D721Med (cell line): Measurements from ENCODE around the gene ETV3.

Experiments used
- DNase-seq: peaks from one replicate; pipeline ENCODE4 v3.0.0; 2011; ENCODE audit warnings: low spot score; ENCODE audit not compliant: insufficient read length
- FAIRE-seq: peaks from 2 replicates; lab custom pipeline; 2011; peaks lifted over from hg19 to GRCh38; lab: Jason Lieb, UNC
- TF ChIP-seq, protein P1 (sequence below): IDR thresholded peaks from 2 replicates; pipeline ENCODE4 v1.5.1; 2012; ENCODE audit warnings: mild to moderate bottlenecking, control low read depth; ENCODE audit not compliant: insufficient read depth; ENCODE audit errors: missing control alignments

ETV3 gene

DNA sequence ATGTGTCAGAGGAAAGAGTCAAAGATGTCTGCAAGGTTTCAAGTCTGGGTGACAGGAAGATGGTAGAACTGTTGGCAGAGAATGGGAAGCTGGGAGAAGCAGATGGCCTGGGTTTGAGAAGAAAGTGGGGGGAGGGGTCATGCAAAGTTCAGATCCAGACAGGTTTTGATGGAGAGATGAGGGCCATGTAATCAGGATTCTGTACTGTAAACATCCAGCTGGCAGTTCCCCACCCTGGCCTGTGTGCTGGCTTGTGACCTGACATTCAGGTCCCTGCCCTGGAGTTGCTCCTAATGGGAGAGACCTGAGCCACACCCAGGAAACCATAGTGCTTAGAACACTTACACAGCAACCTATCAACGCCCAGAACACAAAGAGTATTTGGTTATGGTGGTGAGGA is 15.6 kb upstream of the ETV3 start:
- FAIRE-seq (no peak), DNase-seq (no peak)
- TF ChIP-seq, protein P1, sequence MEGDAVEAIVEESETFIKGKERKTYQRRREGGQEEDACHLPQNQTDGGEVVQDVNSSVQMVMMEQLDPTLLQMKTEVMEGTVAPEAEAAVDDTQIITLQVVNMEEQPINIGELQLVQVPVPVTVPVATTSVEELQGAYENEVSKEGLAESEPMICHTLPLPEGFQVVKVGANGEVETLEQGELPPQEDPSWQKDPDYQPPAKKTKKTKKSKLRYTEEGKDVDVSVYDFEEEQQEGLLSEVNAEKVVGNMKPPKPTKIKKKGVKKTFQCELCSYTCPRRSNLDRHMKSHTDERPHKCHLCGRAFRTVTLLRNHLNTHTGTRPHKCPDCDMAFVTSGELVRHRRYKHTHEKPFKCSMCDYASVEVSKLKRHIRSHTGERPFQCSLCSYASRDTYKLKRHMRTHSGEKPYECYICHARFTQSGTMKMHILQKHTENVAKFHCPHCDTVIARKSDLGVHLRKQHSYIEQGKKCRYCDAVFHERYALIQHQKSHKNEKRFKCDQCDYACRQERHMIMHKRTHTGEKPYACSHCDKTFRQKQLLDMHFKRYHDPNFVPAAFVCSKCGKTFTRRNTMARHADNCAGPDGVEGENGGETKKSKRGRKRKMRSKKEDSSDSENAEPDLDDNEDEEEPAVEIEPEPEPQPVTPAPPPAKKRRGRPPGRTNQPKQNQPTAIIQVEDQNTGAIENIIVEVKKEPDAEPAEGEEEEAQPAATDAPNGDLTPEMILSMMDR = no peak

DNA sequence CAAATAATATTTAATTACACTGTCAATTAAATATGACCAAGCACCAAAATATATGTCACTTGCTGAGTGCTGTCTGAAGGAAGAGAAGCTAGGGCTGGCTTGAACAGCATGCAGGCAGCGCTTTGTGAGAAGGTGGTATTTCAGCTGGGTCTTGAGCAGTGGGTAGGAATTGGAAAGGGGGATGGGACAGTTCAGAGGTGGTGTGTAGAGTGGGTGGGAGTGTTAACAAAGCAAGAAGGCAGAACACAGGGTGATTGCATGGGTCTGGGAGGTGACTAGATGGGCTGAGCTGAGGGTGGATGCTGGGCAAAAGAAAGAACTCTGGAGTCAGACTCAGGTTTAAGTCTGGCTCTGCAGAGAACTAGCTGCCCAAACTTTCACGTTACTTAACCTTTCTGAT is 14.3 kb upstream of the ETV3 start:
- no peak for DNase-seq
- TF ChIP-seq, protein P1 = no peak
- FAIRE-seq = no peak

DNA sequence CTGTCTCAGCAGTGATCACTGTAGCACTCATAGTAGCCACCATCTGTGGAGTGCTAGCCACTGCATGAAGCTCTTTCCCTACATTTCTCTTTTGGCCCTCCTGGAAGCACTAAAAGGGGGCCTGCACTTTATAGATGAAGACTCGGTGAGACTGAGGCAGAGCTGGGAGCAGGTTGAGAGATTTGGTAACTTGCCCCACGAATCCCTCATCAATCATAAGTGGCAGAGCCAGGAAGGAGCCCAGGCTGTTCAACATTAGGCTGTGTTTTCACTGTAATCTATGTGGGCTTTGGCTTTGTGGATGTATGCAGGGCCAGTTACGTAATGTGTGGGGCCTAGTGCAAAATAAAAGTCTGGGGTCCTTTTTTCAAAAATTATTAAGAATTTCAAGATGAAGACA is 13.3 kb upstream of the ETV3 start:
- no peak for DNase-seq
- FAIRE-seq = no peak
- TF ChIP-seq, protein P1 = no peak

DNA sequence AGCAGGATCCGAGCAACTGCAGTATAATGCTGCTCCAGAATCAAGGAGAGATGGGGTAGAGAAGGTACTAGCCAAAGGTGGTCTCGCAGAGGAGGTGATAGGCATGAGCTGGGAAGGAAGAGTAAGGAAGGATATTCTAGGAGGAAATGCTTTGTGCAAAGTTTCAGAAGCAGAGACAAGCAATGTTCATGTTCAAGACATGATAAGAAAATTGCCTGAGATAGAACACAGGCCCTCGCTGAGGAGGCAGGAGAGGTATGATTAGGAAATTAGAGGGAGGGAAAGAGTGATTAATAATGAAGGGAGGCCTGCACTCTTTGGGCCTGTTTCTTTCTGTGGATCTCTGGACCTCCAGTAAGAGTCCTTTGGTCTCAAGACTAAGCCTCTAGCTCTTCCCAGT is 12.9 kb upstream of the ETV3 start:
- TF ChIP-seq, protein P1 = no peak
- DNase-seq = no peak
- FAIRE-seq = no peak

DNA sequence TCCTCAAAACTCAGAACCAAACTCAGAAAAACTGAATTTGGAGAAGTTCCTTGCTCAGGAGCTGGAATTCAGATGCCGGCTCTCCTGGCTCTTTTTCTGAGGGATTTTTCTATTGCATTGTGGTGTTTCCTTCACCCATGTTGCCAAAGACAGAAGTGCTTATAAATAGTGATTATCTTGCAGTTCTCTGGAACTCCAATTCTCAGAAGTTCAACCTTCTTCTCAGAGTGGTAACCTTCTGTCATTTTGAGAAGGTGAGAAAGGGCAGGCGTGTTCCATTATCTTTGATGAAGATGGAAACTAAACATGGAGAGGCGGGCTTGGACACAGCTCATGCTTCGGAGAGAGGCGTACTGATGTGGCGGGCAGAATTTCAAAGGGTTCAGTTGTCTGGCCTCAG is 12.4 kb upstream of the ETV3 start:
- FAIRE-seq (no peak), DNase-seq (no peak)
- TF ChIP-seq, protein P1 = no peak

DNA sequence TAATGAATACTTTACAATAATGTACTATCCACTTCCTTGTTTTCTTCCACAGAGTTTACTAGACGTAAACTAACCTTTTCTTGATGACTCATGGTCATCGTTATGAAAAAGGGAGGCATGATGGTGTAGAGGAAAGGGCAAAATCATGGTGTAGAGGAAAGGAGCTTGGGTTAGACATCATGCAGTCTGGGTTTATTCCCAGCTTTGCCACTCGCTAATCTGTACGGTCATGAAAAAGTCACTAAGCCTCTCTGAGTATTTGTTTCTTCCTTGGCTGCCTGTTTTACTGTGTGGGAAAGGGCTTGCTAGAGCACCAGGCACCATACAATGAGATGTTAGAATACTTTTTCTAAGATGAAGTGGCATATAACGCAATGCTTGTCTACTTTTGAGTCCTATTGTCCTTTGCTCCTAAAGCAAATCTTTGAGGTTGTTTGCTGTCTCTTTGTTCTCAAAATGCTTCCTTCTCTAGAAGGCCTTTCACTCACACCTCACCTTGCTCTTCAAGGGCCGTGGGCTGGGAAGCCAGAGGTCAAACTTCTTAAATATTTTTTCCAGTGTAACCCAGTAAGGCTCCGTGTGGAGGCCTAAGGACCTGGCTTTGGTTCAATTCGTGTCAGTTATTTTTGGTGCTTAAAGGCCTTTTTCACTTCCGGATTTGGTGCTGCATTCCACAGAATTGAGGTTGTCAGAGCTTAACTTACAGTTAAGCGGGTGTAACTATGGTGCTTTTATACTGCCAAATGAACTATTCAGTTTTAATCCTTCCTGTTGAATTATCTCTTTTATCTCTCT is 9.9 kb upstream of the ETV3 start:
- DNase-seq = no peak
- TF ChIP-seq, protein P1 = no peak
- peak; percentile 64 for FAIRE-seq

DNA sequence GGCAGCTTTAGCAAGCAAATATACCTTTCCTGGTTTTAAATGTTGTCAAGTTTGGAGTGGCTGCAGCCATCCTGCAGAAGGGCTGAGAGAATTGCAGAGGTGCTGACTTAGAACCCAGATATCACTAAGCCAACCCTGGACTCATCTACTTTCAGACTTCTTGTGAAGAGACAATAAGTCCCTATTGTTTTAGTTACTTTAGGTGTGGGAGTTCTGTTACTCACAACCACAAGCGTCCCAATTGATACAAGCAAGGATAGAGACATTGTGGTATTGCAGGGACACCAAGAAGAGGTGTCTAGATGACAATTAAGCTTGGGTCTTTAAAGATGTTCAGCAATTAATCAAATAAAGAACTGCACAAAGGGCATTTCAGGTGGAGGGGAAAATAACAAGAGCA is 8.8 kb upstream of the ETV3 start:
- TF ChIP-seq, protein P1 = no peak
- DNase-seq (no peak), FAIRE-seq (no peak)
